Coronary artery (tissue), 2 donors: ENCODE results near the gene OR4X1.
"Not testable (repeated sequence)": the region's sequence is repeated elsewhere in the genome, so short reads cannot be mapped to it uniquely, and the experiment has no call there.

Source experiments
- DNase-seq: peaks from one replicate; pipeline ENCODE4 v3.0.0-alpha.2; 2017; ENCODE audit warnings: low spot score
- H3K27ac ChIP-seq, 2 donors: fragments of 200-600 bp; sonication (generic); one replicate each; pipeline ENCODE4 v1.5.1; 2016 to 2019
- H3K4me3 ChIP-seq: fragments of 200-600 bp; sonication (generic); 2 replicates; pipeline ENCODE4 v1.5.1; 2016; ENCODE audit warnings: mild to moderate bottlenecking, moderate library complexity
- TF ChIP-seq, protein P1 (sequence below): fragments of 200-600 bp; sonication (generic); IDR thresholded peaks from one replicate; pipeline ENCODE4 v1.5.1; 2019; ENCODE audit warnings: antibody characterized with exemption

The OR4X1 gene

DNA sequence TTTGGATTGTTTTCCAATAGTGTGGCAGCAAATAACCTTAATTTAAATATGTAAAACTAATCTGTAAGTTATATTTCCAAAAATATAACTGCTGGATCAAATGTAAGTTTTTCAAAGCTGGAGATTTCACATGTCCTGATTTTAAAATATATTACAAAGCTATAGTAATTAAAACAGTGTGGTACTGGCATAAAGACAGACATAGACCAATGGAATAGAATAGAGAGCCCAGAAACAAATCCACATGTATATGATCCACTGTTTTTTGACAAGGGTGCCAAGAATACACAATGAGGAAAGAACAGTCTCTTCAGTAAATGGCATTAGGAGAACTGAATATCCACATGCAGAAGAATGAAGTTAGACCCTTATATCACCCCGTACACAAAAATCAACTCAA is 14.8 kb upstream of the OR4X1 start:
- H3K27ac ChIP-seq: no peak overlapping the region
- H3K4me3 ChIP-seq: no peak overlapping the region
- DNase-seq: no peak
- TF ChIP-seq, protein P1, sequence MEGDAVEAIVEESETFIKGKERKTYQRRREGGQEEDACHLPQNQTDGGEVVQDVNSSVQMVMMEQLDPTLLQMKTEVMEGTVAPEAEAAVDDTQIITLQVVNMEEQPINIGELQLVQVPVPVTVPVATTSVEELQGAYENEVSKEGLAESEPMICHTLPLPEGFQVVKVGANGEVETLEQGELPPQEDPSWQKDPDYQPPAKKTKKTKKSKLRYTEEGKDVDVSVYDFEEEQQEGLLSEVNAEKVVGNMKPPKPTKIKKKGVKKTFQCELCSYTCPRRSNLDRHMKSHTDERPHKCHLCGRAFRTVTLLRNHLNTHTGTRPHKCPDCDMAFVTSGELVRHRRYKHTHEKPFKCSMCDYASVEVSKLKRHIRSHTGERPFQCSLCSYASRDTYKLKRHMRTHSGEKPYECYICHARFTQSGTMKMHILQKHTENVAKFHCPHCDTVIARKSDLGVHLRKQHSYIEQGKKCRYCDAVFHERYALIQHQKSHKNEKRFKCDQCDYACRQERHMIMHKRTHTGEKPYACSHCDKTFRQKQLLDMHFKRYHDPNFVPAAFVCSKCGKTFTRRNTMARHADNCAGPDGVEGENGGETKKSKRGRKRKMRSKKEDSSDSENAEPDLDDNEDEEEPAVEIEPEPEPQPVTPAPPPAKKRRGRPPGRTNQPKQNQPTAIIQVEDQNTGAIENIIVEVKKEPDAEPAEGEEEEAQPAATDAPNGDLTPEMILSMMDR: no peak

DNA sequence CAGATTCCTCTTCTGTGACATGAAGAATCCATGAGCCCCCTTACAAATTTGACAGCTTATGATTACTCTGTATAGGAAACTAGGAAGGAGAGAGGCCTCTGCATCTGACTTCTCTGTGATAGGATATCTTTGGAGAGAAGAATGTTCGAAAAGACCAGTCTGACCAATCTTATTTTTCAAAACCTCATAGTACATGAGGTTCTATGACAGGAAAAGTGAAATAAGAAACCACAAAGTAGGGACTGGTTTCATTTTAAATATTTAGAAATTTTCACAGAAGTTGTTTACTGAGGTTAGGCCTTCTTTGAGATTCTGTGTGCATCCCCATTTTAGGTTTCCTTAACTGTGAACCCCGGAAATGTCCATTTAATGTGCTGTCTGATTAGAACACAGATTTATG is 2.1 kb upstream of the OR4X1 start:
- no peak overlapping the region for H3K4me3 ChIP-seq
- TF ChIP-seq, protein P1: no peak
- no peak overlapping the region for H3K27ac ChIP-seq
- no peak for DNase-seq

DNA sequence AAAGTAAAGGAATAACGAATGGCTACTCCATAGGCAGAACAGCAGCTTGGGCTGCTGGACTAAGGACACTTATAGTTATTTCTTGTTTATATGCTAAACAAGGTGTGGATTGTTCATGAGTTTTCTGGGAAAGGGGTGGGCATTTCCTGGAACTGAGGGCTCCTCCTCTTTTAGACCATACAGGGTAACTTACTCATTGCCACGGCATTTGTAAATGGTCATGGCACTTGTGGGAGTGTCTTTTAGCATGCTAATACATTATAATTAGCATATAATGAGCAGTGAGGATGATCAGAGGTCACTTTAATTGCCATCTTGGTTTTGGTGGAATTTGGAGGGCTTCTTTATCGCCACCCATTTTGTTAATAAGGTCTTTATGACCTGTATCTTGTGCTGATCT is 7.0 kb downstream of the OR4X1 start:
- no peak for DNase-seq
- no peak overlapping the region for H3K27ac ChIP-seq
- H3K4me3 ChIP-seq: no peak overlapping the region
- TF ChIP-seq, protein P1: no peak

DNA sequence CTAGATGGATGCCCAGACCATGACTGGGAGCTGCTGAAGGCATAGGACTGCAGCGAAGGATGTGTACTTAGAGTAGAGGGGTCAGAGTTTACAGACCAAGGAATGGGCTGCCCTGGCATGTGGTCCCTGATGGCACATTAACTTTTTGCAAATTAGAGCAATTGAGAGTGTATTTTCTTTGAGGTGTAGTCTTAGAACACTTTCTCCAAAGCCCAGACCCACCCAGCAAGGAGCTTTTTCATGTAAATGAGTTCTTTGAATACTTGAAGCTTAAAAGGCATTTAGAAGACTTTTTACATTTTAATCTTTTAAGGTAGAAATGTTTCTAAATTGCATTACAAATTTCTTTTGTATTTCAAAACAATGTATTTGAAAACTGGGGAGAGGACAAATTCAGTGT is 8.9 kb downstream of the OR4X1 start:
- TF ChIP-seq, protein P1: no peak
- Histone ChIP-seq H3K27ac (no peak overlapping the region), H3K4me3 (no peak overlapping the region)
- no peak for DNase-seq

DNA sequence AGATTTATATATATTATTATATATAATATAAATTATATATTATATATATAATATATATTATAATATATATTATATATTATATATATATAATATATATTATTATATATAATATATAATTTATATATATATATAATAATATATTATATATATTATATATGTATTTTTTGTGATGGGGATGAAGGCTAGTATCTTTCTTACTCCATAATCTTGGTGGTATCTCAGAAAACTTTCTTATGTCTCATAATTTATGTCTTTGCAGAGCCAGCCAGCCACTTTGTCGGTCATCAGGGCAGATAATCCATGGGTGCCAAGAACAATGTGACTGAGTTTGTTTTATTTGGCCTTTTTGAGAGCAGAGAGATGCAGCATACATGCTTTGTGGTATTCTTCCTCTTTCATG is 42.3 kb downstream of the OR4X1 start, which contains the start of gene OR4S1:
Gene OR4S1, plus strand, starts transcription at position 301 of the 400 bp plus-strand sequence. Its CDS starts 0 bp downstream, at position 301.
- no peak for DNase-seq
- H3K4me3 ChIP-seq: no peak within 1 kb of the TSS
- H3K27ac ChIP-seq: no peak within 1 kb of the TSS
- TF ChIP-seq, protein P1: no peak

DNA sequence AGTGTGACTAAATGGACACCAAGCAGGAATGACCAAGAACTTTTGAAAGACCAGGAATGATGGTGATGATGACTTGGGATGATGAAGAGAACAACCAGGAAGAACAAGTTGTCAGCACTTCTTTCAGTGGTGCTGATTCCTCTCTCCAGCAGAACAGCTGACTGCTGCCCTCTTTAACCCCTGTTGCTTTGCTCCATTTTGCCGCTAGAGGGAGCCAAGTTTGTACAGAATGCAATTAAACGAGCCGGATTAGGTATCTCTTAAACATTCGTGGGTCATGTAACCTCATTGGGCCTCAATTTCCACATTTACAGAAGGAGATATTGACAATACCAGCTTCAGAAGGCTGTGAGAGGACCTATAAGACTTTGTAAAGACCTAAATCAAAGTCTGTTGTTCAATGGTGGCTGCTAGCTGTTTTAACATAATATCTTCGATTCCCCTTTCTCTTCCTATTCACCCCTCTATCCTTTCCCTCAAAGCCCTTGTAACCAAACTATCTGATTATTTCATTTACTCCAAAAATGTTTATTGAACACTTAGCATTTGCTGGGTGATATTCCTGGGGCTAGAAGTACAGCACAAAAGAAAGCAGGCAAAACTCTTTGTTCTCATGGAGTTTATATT is 44.2 kb downstream of the OR4X1 start:
- DNase-seq: no peak

DNA sequence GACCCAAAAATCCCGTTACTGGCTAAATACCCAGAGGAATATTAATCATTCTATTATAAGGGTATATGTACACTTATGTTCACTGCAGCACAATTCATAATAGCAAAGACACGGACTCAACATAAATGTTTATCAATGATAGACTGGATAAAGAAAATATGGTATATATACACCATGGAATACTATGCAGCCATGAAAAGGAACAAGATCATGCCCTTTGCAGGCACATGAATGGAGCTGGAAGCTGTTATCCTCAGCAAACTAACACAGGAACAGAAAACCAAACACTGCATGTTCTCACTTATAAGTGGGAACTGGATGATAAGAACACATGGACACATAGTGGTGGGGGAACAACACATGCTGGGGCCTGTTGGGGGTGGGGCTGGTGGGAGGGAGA is 49.9 kb downstream of the OR4X1 start:
- DNase-seq, H3K27ac ChIP-seq, H3K4me3 ChIP-seq: not testable (repeated sequence)

More for the DNA sequence above, 44.2 kb downstream of the OR4X1 start:
- Histone ChIP-seq H3K27ac (no peak overlapping the region), H3K4me3 (no peak overlapping the region)
- TF ChIP-seq, protein P1: peak; percentile 25
